HepG2 (cell line): ENCODE data around the gene PTPRF. TPM values are rescaled to one million over a fixed set of nuclear protein-coding genes. Genes with fewer than 3 reads are reported as not detected.

Experiments
- ATAC-seq: fragments of 200-7000 bp; cut with Tn5 transposase; 3 replicates; pipeline ENCODE4 v1.9.1; 2020; ENCODE audit warnings: mild to moderate bottlenecking, moderate library complexity
- BruUV-seq: library from RNA; stranded (reverse); fragments of 400-500 nt; replicated peaks from 2 replicates; lab custom pipeline; 2021; lab: Mats Ljungman, UMichigan
- CTCF ChIA-PET: fragments of 300-600 bp; formaldehyde crosslinking; extraction: SDS; loops from one replicate; lab custom pipeline; 2021; ENCODE audit warnings: low total read pairs, inconsistent platforms, low intra/inter-chr PET ratio; lab: Yijun Ruan, JAX
- POLR2A ChIA-PET: fragments of 350-600 bp; sonication (Branson Sonifier 250); formaldehyde crosslinking; loops from one replicate; lab custom pipeline; 2020; ENCODE audit warnings: antibody characterized with exemption, inconsistent platforms; lab: Yijun Ruan, JAX
- DNase-seq: peaks from one replicate; pipeline ENCODE4 v3.0.0-alpha.2; 2015; ENCODE audit warnings: low spot score
- FAIRE-seq: peaks from 3 replicates; lab custom pipeline; 2011; peaks lifted over from hg19 to GRCh38; lab: Jason Lieb, UNC
- H2AFZ ChIP-seq: one replicate; pipeline ENCODE4 v1.6.1; 2011; ENCODE audit warnings: low read length, inconsistent platforms
- H3K27ac ChIP-seq: fragments of 300-600 bp; 3 replicates; pipeline ENCODE4 v1.8.0; 2011; ENCODE audit warnings: mixed run types, mild to moderate bottlenecking, mixed read lengths, low read length, inconsistent platforms; ENCODE audit not compliant: insufficient read depth; ENCODE audit errors: extremely low read length
- H3K27me3 ChIP-seq, 2 experiments: fragments of 200-600 bp in 1 of 2; 2 replicates in 1 of 2; 3 replicates in 1 of 2; pipeline versions ENCODE4 v1.6.0 to v1.8.0; 2011; ENCODE audit warnings: low read length in 2 of 2, mild to moderate bottlenecking in 2 of 2, moderate library complexity in 2 of 2, inconsistent platforms in 1 of 2; ENCODE audit not compliant: insufficient read depth in 2 of 2, control insufficient read depth in 1 of 2
- H3K36me3 ChIP-seq, 2 experiments: fragments of 200-600 bp in 1 of 2; replicated peaks in 1 of 2; 2 replicates in 1 of 2; 3 replicates in 1 of 2; pipeline versions ENCODE4 v1.5.1 to v1.8.0; 2011; ENCODE audit warnings: low read length in 2 of 2, inconsistent platforms in 1 of 2; ENCODE audit not compliant: insufficient read depth in 2 of 2, control insufficient read depth in 1 of 2
- H3K4me1 ChIP-seq: 2 replicates; pipeline ENCODE4 v1.5.1; 2012; ENCODE audit warnings: low read length, inconsistent platforms; ENCODE audit not compliant: insufficient read depth
- H3K4me2 ChIP-seq: 2 replicates; pipeline ENCODE4 v1.6.0; 2011; ENCODE audit warnings: low read depth, low read length, inconsistent platforms
- H3K4me3 ChIP-seq, 3 experiments: fragments of 200-600 bp in 1 of 3; sonication (generic), shearing (Covaris generic) in 1 of 3; replicated peaks in 1 of 3; 2 replicates each; pipeline ENCODE4 v1.5.1; 2011 to 2016; ENCODE audit warnings: low read length in 3 of 3, inconsistent platforms in 2 of 3, low read depth in 2 of 3, mild to moderate bottlenecking in 2 of 3, control low read depth in 1 of 3, mixed read lengths in 1 of 3; ENCODE audit not compliant: insufficient read depth in 1 of 3
- H3K79me2 ChIP-seq: one replicate; pipeline ENCODE4 v1.6.1; 2011; ENCODE audit warnings: low read length, inconsistent platforms; ENCODE audit not compliant: insufficient read depth
- H3K9ac ChIP-seq: 2 replicates; pipeline ENCODE4 v1.6.0; 2011; ENCODE audit warnings: mild to moderate bottlenecking, low read depth, low read length, inconsistent platforms; ENCODE audit not compliant: insufficient read depth
- H3K9me3 ChIP-seq: 2 replicates; pipeline ENCODE4 v1.5.1; 2012; ENCODE audit warnings: mild to moderate bottlenecking, low read length
- H4K20me1 ChIP-seq: 2 replicates; pipeline ENCODE4 v1.6.0; 2011; ENCODE audit warnings: inconsistent platforms, mild to moderate bottlenecking, low read length, moderate library complexity; ENCODE audit not compliant: insufficient read depth
- ZBTB42 ChIP-seq: sonication (generic); formaldehyde crosslinking; IDR thresholded peaks from 2 replicates; pipeline ENCODE4 v1.5.0; 2020; ENCODE audit warnings: mild to moderate bottlenecking, missing genetic modification reagents
- ZNF577 ChIP-seq: sonication (generic); formaldehyde crosslinking; IDR thresholded peaks from 2 replicates; pipeline ENCODE4 v1.4.0; 2020; ENCODE audit warnings: mild to moderate bottlenecking, low read depth, missing genetic modification reagents, borderline replicate concordance
- WGBS: methylation state at CpG from one replicate; pipeline ENCODE4 v1.1.6; 2017; ENCODE audit warnings: low lambda C conversion rate; 5-methylcytosine and 5-hydroxymethylcytosine counted together
- in situ Hi-C: cut with HindIII; loops from 2 replicates; pipeline ENCODE4 v1.10.0; 2017; ENCODE audit warnings: low pct_unique_long_range_greater_than_20kb; ENCODE audit not compliant: extremely low pct_ligation_motif_present
- intact Hi-C: fragments of 100-400 bp; cut with micrococcal nuclease; formaldehyde crosslinking; loops from one replicate; pipeline ENCODE4 v1.10.0; 2022; ENCODE audit not compliant: unreplicated experiment
- polyA plus RNA-seq, 8 experiments: library from polyadenylated mRNA; depleted of rRNA in 3 of 8; stranded (reverse) in 7 of 8; unstranded in 1 of 8; fragments of >200 nt; fragmentation: Illumina TruSeq in 4 of 8; extraction: Trizol in 4 of 8; gene quantifications; 2 replicates each; pipeline versions ENCODE4 v1.2.1 to v1.2.3, GENCODE V29; 2011 to 2016; ENCODE audit warnings: low read depth in 4 of 8, missing spikeins in 1 of 8, mixed read lengths in 1 of 8; ENCODE audit not compliant: insufficient read depth in 1 of 8
- total RNA-seq, 5 experiments: library from RNA; depleted of rRNA; stranded (reverse); fragments of >200 nt; fragmentation: Illumina TruSeq; extraction: Trizol; gene quantifications; 2 replicates each; pipeline ENCODE4 v1.2.3, GENCODE V29; 2016; ENCODE audit warnings: low read depth in 1 of 5
- TF ChIP-seq, protein P1 (sequence below): sonication (generic); formaldehyde crosslinking; IDR thresholded peaks from 2 replicates; pipeline ENCODE4 v1.8.0; 2022; ENCODE audit warnings: missing genetic modification reagents, mild to moderate bottlenecking, moderate library complexity, borderline replicate concordance
- TF ChIP-seq, protein P2 (sequence below): IDR thresholded peaks from 2 replicates; pipeline ENCODE4 v1.6.1; 2016

Gene PTPRF
- total and polyA plus RNA-seq, 2 of the 13 experiments (the other 11 are each of a cell fraction or from before 2014, with no cell fraction given) = 55.9 to 167 TPM

DNA sequence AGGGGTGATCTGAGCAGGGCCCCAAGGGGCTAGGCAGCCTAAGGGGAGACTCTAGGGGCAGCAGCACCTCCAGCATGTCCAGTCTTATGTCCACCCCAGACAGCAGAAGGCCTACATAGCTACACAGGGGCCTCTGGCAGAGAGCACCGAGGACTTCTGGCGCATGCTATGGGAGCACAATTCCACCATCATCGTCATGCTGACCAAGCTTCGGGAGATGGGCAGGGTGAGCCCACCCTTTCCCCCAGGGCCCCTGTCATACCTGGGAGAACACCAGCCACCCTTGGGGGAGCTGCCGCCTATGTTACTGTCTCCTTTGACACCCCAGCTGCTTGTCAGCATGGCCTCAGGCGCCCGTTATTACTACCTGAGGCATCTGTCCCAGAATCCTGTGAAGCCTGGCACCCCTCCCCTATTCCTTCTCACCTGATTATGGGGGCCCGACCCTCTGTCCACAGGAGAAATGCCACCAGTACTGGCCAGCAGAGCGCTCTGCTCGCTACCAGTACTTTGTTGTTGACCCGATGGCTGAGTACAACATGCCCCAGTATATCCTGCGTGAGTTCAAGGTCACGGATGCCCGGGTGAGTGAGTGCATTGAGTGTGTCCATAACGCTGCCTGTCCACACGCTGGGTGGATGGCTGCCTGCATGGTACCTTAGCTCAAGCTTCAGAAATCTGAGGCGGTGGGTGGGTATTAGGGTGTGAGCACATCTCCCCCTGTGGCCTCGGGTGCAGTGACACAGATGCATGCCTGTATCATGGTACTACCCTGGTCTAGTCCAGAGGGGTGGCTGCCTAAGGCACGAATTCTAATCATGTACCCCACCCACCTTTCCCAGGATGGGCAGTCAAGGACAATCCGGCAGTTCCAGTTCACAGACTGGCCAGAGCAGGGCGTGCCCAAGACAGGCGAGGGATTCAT is 89.6 kb downstream of the PTPRF start:
- no peak overlapping the region for H3K9ac ChIP-seq
- TF ChIP-seq, protein P1, sequence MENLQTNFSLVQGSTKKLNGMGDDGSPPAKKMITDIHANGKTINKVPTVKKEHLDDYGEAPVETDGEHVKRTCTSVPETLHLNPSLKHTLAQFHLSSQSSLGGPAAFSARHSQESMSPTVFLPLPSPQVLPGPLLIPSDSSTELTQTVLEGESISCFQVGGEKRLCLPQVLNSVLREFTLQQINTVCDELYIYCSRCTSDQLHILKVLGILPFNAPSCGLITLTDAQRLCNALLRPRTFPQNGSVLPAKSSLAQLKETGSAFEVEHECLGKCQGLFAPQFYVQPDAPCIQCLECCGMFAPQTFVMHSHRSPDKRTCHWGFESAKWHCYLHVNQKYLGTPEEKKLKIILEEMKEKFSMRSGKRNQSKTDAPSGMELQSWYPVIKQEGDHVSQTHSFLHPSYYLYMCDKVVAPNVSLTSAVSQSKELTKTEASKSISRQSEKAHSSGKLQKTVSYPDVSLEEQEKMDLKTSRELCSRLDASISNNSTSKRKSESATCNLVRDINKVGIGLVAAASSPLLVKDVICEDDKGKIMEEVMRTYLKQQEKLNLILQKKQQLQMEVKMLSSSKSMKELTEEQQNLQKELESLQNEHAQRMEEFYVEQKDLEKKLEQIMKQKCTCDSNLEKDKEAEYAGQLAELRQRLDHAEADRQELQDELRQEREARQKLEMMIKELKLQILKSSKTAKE (CRISPR knock-in tag) = no peak
- TF ChIP-seq, protein P2, sequence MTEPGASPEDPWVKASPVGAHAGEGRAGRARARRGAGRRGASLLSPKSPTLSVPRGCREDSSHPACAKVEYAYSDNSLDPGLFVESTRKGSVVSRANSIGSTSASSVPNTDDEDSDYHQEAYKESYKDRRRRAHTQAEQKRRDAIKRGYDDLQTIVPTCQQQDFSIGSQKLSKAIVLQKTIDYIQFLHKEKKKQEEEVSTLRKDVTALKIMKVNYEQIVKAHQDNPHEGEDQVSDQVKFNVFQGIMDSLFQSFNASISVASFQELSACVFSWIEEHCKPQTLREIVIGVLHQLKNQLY = no peak
- no peak for TF ChIP-seq ZBTB42 (CRISPR knock-in tag)
- TF ChIP-seq ZNF577 = no peak
- H3K27me3 ChIP-seq = no peaks in the 10 kb centered on the region
- POLR2A ChIA-PET = no interaction called here
- no peak overlapping the region for H2AFZ ChIP-seq
- H3K9me3 ChIP-seq = no peaks in the 10 kb centered on the region
- H4K20me1 ChIP-seq = no peaks in the 10 kb centered on the region
- H3K79me2 ChIP-seq = no peaks in the 10 kb centered on the region
- no peak overlapping the region for H3K27ac ChIP-seq
- intact Hi-C loops (no loop called here), in situ Hi-C loops (no loop called here)
- CTCF ChIA-PET = no interaction called here
- no peak overlapping the region for H3K4me3 ChIP-seq
- H3K4me2 ChIP-seq = no peak overlapping the region
- FAIRE-seq = no peak
- peaks cover 44 to 72% of the 10 kb centered on the region in 2 experiments for H3K36me3 ChIP-seq
- no TSS peak for BruUV-seq
- DNase-seq = no peak
- no peak for ATAC-seq
- H3K4me1 ChIP-seq = no peaks in the 10 kb centered on the region
- 93% methylated on average over 11 of the region's 22 CpGs for WGBS
